NCI-H1417 (cell line): ENCODE results near the gene MAN2A1.

Experiments used
- DNase-seq, 3 experiments: peaks; one replicate each; lab custom pipeline; 2025; lab: John Stamatoyannopoulos, UW

Gene MAN2A1

DNA sequence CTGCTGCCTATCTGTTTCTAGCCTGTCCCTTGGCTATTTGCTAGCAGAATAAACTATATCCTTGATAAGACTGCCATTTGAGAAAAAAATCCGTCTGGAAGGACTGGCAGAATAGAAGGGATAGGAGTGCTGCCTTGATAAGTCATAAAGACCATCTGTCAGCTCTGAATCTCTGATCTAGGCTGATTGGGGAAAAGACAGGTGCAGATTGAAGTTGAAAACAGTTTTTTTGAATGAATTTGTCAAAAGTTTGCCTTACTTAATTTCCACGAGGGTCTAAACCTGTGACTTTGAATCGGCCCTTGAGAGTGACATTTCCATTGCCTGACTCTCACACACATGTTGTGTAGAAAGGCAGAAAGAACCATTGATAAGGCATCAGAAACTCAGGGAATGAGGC, 218.6 kb downstream of the MAN2A1 start:
- DNase-seq: no peak

DNA sequence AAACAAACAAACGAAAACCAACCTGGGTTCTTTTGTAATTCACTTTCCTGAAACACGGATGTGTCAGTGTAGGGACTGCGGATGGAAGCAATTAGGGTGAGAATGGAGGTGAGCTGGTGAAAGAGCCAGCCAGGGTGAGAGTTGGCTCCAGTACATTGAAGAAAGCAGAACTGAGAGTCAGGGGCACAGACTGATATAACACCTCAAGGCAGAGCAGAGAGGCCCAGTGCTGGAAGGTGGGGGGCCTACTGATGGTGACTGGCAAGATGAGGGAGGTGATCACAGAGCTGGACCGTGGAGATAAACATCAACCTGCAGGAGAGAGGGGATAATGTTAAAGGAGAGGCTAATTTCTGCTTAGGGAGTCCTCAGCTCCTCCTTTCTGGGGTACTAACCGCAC, 221.1 kb downstream of the MAN2A1 start:
- DNase-seq: no peak

DNA sequence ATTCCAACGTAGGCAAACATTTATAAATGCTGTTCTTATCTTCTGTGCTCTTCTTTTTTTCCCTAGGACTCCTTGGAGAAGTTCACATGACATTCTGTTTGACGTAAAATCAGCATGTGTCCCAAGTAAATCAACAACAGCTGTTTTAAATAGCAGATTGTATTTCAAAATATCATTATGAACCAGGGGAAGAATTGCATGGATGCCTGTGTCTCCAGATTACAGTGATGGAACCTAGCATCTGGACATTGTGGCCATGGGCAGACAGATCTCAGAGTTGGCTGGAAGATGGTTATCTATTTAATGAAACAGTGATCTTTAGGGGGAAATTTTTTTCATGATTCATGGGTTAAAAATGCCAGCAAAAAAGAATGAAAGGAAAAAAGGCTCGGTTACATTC, 222.0 kb downstream of the MAN2A1 start:
- DNase-seq: peak in 1 of 3 experiments; percentile 1

- no peak for DNase-seq
These were observed 225.2 kb downstream of the MAN2A1 start for GRCh38 chr5:109914906-109915305.

GRCh38 chr5:109916481-109917153, 226.9 kb downstream of the MAN2A1 start:
- DNase-seq: peak in 1 of 3 experiments; percentile 3
